ENCODE results near the gene ANXA1.

ANXA1 gene

GRCh38 chr9:73155968-73156864 lies 4.6 kb downstream of the ANXA1 start:
- Mint-ChIP-seq H3K4me3 (no peak overlapping the region), H3K9me3 (no peaks in the 10 kb centered on the region), H3K27ac (no peak overlapping the region), H3K4me1 (peaks cover 17% of the 10 kb centered on the region), H3K36me3 (ENCODE audit: low read depth) (no peaks in the 10 kb centered on the region), H3K27me3 (ENCODE audit: low read depth) (no peaks in the 10 kb centered on the region)
- TF ChIP-seq, protein P1, sequence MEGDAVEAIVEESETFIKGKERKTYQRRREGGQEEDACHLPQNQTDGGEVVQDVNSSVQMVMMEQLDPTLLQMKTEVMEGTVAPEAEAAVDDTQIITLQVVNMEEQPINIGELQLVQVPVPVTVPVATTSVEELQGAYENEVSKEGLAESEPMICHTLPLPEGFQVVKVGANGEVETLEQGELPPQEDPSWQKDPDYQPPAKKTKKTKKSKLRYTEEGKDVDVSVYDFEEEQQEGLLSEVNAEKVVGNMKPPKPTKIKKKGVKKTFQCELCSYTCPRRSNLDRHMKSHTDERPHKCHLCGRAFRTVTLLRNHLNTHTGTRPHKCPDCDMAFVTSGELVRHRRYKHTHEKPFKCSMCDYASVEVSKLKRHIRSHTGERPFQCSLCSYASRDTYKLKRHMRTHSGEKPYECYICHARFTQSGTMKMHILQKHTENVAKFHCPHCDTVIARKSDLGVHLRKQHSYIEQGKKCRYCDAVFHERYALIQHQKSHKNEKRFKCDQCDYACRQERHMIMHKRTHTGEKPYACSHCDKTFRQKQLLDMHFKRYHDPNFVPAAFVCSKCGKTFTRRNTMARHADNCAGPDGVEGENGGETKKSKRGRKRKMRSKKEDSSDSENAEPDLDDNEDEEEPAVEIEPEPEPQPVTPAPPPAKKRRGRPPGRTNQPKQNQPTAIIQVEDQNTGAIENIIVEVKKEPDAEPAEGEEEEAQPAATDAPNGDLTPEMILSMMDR (IDR thresholded peaks at IDR 0.05; ENCODE audit: unreplicated experiment in 3 of 3), result no peak

DNA sequence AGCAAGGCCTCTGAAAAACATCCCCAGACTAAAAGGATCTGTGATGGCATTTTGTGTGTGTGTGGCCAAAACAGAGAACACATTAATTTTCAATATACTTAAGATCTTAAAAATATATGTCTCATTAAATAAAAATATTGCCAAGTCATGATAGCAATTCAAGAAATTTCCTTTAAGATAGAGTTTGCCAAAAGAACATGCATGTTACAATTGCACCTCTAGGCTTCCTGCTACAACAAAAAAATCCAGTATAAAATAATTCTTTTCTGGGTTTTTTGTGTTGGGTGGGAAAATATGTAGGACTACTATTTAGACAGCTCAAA lies 5.2 kb downstream of the ANXA1 start:
- Mint-ChIP-seq H3K27me3 (ENCODE audit: low read depth) (no peaks in the 10 kb centered on the region), H3K4me1 (peaks cover 12% of the 10 kb centered on the region), H3K36me3 (ENCODE audit: low read depth) (no peaks in the 10 kb centered on the region), H3K27ac (no peak overlapping the region), H3K4me3 (no peak overlapping the region), H3K9me3 (no peaks in the 10 kb centered on the region)
- TF ChIP-seq, protein P1 (IDR thresholded peaks at IDR 0.05; ENCODE audit: unreplicated experiment in 3 of 3), result no peak

DNA sequence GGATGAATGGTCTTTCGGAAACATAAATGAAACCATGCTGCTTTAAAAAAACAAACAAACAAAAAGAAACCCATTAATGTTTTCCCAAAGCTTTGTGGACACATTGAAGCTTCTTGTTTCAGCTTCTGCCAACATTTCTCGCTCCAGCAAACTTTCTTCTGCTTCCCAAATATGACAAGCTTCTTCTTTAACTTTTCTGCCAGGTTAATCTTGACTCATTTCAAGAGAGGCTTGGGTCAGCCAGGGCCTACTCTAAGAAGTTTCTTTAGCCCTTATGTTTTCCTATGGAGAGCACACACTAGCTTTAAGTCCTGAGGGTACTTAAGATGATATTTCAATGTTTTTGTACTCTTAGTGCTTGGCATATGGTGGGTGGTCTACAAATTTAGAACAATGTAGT lies 6.1 kb downstream of the ANXA1 start:
- Mint-ChIP-seq H3K4me1 (peaks cover 2% of the 10 kb centered on the region), H3K36me3 (ENCODE audit: low read depth) (no peaks in the 10 kb centered on the region), H3K27ac (no peak overlapping the region), H3K27me3 (ENCODE audit: low read depth) (no peaks in the 10 kb centered on the region), H3K4me3 (no peak overlapping the region), H3K9me3 (no peaks in the 10 kb centered on the region)
- TF ChIP-seq, protein P1 (IDR thresholded peaks at IDR 0.05; ENCODE audit: unreplicated experiment in 3 of 3), result no peak

GRCh38 chr9:73158723-73159122 lies 7.1 kb downstream of the ANXA1 start:
- Mint-ChIP-seq H3K27ac (no peak overlapping the region), H3K27me3 (ENCODE audit: low read depth) (no peaks in the 10 kb centered on the region), H3K9me3 (no peaks in the 10 kb centered on the region), H3K36me3 (ENCODE audit: low read depth) (no peaks in the 10 kb centered on the region), H3K4me3 (no peak overlapping the region), H3K4me1 (no peaks in the 10 kb centered on the region)
- TF ChIP-seq, protein P1 (IDR thresholded peaks at IDR 0.05; ENCODE audit: unreplicated experiment in 3 of 3), result no peak

DNA sequence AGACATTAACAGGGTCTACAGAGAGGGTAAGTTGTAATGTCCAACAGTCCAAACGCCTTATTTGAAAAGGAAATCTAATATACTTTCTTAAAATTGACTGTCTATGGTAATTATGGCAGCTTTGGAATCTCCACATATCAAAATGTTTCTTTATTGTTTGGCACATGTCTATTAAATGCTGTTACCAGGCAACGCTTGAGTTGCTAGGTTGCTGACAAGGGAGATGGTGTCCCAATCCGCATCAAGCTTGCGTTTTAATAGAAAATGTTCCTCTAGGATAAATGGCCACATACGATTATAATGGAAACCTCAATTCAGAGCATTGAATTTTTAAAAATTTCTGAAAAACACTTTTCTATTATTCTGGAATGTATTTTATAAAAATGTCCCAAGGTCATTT lies 9.2 kb downstream of the ANXA1 start:
- Mint-ChIP-seq H3K4me3 (no peak overlapping the region), H3K27me3 (ENCODE audit: low read depth) (no peaks in the 10 kb centered on the region), H3K4me1 (no peaks in the 10 kb centered on the region), H3K9me3 (no peaks in the 10 kb centered on the region), H3K36me3 (ENCODE audit: low read depth) (no peaks in the 10 kb centered on the region), H3K27ac (no peak overlapping the region)
- TF ChIP-seq, protein P1 (IDR thresholded peaks at IDR 0.05; ENCODE audit: unreplicated experiment in 3 of 3), result no peak
